NCI-H69 (cell line): ENCODE measurements around the gene PPP1R12C.

Experiments used
- DNase-seq: peaks from one replicate; lab custom pipeline; 2025; lab: John Stamatoyannopoulos, UW

The PPP1R12C gene

GRCh38 chr19:55091126-55091910, 26.1 kb downstream of the PPP1R12C start:
- DNase-seq = no peak

GRCh38 chr19:55090564-55090963, 26.9 kb downstream of the PPP1R12C start:
- no peak for DNase-seq

DNA sequence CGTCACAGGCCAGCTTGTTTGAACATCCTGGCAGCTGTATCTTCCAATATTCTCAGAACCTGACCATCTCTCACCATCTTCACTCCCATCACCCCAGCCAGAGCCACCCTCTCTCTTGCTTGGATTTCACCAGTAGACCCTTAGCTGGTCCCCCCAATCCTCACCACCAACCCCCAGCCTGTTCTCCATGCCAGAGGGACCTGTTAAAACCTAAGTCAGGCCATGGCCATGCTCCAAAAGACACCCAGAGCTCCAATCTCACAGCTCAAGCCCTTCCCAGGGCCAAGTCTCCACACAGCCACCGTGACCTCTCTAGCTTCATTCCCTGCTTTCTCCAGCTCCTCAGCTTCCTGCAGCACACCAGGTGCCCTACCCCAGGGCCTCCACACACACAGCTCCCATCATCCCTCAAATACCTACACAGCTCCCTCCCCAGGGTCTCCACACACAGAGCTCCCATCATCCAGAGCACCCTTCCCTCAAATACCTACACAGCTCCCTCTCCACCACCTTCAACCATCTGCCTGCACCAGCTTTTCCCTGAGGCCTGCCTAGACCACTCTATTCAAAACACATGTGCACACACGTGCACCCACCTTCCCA, 28.0 kb downstream of the PPP1R12C start:
- no peak for DNase-seq

GRCh38 chr19:55088543-55089341, 28.7 kb downstream of the PPP1R12C start:
- peak; percentile 80 for DNase-seq

GRCh38 chr19:55088021-55088451, 29.4 kb downstream of the PPP1R12C start:
- DNase-seq = no peak

GRCh38 chr19:55087542-55087901, 29.9 kb downstream of the PPP1R12C start:
- no peak for DNase-seq

DNA sequence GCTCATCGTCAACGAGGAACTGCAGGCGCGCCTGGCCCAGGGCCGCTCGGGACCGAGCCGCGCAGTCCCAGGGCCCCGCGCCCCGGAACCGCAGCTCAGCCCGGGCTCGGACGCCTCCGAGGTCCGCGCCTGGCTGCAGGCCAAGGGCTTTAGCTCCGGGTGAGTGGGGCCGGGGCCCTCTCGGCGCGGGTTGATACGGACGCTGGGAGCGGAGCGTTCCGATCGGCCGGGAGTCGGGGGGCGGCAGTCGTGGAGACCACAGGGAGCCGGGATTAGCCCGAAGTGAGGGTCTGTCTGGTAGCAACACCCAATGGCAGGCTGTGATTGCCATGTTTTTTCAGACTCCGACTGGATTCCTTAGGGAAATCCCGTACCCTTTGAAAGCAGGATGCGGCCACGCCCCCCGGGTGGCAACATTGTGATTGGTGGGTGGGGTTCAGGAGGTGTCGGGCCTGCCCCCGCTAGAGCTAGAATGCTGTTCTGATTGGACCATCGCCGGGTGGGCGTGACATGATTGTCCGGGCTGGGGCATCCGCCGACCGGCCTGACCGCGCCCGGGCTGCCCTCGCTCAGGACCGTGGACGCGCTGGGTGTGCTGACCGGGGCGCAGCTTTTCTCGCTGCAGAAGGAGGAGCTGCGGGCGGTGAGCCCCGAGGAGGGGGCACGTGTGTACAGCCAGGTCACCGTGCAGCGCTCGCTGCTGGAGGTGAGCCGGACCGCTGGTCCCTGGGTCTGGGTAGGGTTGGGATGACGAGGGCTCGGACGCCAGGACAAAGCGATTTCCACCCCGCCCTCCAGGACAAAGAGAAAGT, 30.5 kb downstream of the PPP1R12C start:
- peak; percentile 95 for DNase-seq

DNA sequence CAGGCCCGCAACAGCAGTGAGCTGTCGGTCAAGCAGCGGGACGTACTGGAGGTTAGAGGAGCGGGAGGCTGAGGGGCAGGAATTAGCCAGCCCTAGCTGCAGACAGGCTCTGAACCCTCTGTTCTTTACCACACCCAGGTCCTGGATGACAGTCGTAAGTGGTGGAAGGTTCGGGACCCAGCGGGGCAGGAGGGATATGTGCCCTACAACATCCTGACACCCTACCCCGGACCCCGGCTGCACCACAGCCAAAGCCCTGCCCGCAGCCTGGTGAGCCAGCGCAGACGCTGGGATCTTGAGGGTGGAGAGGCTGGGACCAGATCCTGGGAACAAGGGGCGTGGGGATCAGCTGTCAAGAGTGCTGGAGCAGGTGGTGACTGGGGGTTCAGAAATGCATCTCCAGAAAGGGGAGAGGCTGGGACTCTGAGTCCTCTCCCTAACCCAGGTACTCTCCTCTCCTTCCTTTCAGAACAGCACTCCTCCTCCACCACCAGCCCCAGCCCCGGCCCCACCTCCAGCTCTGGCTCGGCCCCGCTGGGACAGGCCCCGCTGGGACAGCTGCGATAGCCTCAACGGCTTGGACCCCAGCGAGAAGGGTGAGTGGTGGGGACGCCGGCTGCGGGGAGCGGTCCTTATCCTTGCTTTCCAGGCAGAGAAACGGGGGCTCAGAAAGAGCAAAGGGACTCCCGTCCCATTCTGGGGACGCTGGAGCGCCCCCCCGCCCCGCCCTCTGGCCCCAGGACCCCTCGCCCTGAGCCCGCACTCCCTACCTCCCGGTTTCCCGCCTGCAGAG, 31.3 kb downstream of the PPP1R12C start:
- peak; percentile 35 for DNase-seq

DNA sequence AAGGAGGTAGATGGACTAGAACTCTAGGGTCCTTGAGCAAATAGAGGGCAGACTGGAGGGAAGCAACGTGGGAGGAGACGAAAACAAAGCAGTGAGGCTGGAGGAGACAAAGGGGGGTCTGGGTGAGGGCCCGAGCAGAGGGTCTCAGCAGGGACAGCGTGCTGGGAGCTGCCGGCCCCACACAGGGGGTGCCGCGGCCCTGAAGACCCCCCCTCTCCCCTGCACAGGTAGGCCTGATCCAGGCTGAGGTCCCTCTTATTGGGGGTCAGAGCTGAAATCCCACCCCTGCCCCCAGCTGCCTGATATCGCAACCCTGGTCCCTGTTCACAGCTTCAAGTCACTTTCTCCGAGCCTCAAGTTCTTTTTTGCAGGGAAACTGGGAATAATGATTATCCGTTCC, 33.0 kb downstream of the PPP1R12C start:
- no peak for DNase-seq

GRCh38 chr19:55083004-55083850, 34.2 kb downstream of the PPP1R12C start:
- no peak for DNase-seq

- peak; percentile 73 for DNase-seq
These were observed 35.2 kb downstream of the PPP1R12C start for GRCh38 chr19:55082020-55082851.

- no peak for DNase-seq
These were observed 35.7 kb downstream of the PPP1R12C start for GRCh38 chr19:55081770-55082019.

DNA sequence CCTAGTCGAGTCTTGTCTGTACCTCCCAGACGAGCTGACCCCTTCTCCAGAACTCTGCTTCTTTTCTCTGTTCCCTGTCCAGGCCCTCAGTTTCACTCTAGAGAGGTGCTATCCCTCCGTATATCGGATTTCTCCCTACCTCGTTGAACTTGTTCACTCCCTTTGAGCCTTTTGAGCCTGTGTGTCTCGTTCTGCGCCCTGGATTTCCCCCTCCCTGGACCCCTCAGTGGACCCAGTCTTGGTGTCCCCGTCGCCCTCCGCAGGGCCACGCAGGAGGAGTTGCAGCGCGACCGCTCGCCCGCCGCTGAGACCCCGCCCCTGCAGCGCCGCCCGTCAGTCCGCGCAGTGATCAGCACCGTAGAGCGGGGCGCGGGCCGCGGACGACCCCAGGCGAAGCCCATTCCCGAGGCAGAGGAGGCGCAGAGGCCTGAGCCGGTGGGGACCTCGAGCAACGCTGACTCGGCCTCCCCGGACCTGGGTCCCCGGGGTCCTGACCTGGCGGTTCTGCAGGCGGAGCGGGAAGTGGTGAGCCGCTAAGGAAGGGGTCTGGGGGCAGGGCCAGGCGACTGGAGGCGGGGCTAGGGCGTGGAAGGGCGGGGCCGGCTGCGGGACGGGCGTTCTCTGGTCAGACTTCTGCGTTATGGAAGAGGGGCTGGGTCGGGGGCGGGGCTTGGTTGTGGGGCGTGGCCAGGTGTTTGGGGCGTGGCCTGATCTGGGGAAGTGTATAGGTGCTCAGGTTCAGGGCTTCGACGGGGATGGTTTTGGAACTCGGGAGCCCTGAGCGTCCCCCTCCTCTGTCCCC, 36.3 kb downstream of the PPP1R12C start:
- DNase-seq = peak; percentile 79

GRCh38 chr19:55080121-55080967, 37.1 kb downstream of the PPP1R12C start:
- DNase-seq = peak; percentile 97

DNA sequence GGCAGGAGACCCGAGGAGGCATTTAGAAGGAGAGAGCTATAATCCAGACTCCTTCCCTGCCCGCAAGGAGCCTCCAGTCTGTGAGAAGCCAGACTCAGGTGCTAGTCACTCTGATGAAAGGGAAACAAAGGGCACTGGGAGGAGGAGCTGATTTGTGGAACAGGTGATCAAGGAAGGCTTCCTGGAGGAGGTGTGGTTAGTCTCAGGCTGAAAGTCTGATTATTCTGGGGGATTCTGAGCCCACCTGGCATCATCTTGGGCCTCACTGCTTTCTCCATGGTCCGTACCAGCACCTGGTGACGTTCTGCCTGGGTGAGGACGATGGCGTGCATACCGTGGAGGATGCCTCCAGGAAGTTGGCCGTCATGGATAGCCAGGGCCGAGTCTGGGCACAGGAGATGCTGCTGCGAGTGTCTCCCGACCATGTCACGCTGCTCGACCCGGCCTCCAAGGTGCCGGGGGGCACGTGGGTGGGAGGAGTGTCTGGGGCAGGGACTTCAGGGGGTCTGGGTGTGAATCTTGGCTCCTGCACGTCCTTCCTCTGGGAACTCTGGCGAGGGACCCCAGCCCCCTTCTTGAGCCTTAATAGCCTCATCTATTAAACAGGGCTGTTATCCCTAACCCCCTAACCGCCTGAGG, 37.9 kb downstream of the PPP1R12C start:
- DNase-seq = no peak

- no peak for DNase-seq
These were observed 38.4 kb downstream of the PPP1R12C start for GRCh38 chr19:55078996-55079395.

DNA sequence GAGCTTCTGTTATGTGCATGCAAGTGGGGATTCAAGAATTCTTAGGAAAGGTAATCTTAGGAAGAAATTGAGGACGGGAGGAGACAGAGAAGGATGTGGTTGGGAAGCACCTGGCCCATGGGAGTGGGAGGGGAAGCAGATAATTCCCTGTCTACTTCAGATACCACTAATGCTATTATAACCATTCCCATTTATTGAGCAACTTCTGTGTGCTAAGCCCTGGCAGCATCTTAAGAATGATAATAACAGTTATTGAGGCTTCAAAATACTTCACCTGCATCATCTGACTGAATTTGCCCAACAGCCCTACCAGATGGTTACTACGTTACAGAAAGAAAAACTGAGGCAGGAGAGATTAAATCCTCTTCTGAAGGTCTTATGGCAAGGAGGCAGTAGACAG, 40.3 kb downstream of the PPP1R12C start:
- no peak for DNase-seq
